ENCODE measurements around the gene GALNT14. TPM values are rescaled to one million over a fixed set of nuclear protein-coding genes. Genes with fewer than 3 reads are reported as not detected.

Gene GALNT14
- total RNA-seq, 1 donor from 2014 or later, result 0.48 TPM

- DNase-seq (ENCODE audit: low spot score), result no peak
- intact Hi-C loops (cut with DNase I), result no loop called here
Measured at GRCh38 chr2:30883184-30883583, 255.1 kb downstream of the GALNT14 start.

- no peak for DNase-seq (ENCODE audit: low spot score)
- intact Hi-C loops (cut with DNase I), result no loop called here
Measured at GRCh38 chr2:30880516-30880915, 257.7 kb downstream of the GALNT14 start.

DNA sequence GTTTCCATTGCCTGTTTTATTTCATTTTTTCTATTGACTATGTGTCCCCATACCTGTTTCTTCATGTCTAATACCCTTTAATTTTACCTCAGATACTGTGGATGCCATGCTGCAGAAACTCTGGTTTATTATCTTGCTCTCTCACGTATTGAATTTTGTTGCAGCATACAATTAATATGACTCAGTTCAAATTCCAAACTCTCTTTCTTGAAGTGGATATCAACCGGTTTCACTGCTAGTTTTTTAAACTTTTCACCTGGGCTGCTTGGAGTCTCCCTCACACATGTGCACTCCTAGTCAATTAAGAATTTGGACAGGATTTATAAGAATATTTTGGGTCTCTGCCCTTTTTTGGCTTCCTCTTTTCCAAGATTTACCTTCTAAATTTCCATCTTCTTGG, 260.4 kb downstream of the GALNT14 start:
- DNase-seq (ENCODE audit: low spot score), result no peak
- intact Hi-C loops (cut with DNase I), result no loop called here

DNA sequence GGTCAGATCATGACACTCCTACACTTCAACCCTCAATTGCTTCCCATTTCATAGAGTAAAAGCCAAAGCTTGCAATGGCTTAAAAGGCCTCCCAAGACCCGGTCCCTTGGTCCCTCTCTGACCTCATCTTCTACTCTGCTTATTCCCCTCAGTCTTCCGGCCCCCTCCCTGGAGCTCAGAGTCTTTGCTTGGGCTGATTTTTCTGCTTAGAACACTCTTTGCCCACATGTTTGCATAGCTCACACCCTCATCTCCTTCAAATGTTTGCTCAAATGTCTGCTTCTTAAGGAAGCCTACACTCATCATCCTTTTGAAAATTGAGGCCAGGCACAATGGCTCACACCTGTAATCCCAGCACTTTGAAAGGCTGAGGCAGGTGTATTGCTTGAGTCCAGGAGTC, 265.4 kb downstream of the GALNT14 start:
- DNase-seq (ENCODE audit: low spot score), result no peak
- intact Hi-C loops (cut with DNase I), result no loop called here

GRCh38 chr2:30871980-30872789, 266.1 kb downstream of the GALNT14 start:
- DNase-seq (ENCODE audit: low spot score), result no peak
- intact Hi-C loops (cut with DNase I), result no loop called here

DNA sequence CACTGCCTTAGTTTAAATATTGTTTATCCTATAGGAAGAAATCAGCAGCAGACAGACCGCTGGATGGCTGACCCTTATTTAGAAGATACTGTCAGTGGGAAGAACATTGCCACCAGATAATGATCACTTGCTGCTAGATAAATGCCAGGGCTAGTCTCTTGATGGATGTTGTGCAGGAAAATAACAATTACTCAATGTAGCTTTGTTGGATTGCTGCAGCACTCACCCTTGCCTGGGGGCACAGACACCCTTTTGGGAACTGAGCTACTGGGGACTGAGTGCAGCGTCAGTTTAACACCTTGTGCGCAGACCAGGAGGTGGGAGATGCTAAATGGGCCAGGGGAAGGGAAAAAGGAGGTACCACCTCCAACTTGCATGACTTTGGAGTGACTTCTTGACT, 266.8 kb downstream of the GALNT14 start:
- no peak for DNase-seq (ENCODE audit: low spot score)
- intact Hi-C loops (cut with DNase I), result no loop called here

DNA sequence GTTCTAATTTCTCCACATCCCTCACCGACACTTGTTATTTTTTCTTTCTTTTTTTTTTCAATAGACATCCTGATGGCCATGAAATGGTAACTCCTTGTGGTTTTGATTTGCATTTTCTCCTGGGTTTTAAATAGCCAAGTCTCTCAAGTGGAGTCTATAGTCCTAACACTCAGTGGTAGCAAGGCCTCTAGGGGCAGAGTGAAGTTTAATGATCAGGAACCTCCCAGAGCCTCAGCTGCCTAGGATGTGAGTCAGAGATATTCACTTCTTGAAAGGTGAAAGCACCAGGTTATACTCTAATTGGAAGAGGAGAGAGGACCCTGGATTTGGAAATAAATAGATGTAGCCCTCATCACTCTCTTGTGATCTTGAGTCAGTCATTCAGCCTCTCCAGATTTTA, 268.3 kb downstream of the GALNT14 start:
- intact Hi-C loops (cut with DNase I), result no loop called here
- no peak for DNase-seq (ENCODE audit: low spot score)

DNA sequence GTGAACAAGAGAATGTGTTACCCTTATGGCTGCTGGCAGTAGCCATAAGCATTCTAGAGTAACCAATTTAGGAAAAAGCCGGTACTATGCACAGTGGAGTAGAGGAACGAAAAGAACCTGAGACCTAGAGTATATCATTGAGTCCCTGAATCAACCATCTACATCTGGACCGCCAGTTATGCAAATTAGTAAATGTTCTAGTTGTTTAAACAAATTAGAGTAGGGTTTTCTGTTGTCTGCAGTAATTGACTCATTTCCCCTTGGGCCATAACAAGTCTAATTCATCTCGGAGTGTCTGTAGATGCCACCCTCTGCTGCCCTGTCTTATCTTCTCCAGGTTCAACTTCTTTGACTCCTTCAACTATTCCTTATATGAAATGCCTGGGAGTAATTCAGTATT, 270.9 kb downstream of the GALNT14 start:
- no peak for DNase-seq (ENCODE audit: low spot score)
- intact Hi-C loops (cut with DNase I), result no loop called here

DNA sequence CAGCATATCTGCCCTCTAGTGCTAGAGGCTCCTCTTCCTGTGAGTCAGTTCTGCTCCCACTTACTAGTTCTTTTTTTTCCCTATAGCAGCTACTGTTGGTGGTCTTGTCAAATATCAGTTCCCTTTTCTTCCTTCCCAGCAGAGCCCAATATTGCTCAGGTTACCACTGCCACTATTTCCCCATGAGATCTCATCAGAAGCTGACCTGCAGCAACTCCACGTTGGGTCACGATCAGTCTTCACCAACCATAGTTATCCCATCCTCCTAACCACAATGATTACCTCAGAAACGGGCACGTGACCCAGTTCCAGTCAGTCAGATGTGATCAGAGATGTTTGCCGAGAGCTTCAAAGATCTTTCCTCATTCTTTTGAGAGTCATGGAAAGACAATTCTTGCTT, 271.3 kb downstream of the GALNT14 start:
- no peak for DNase-seq (ENCODE audit: low spot score)
- intact Hi-C loops (cut with DNase I), result no loop called here

DNA sequence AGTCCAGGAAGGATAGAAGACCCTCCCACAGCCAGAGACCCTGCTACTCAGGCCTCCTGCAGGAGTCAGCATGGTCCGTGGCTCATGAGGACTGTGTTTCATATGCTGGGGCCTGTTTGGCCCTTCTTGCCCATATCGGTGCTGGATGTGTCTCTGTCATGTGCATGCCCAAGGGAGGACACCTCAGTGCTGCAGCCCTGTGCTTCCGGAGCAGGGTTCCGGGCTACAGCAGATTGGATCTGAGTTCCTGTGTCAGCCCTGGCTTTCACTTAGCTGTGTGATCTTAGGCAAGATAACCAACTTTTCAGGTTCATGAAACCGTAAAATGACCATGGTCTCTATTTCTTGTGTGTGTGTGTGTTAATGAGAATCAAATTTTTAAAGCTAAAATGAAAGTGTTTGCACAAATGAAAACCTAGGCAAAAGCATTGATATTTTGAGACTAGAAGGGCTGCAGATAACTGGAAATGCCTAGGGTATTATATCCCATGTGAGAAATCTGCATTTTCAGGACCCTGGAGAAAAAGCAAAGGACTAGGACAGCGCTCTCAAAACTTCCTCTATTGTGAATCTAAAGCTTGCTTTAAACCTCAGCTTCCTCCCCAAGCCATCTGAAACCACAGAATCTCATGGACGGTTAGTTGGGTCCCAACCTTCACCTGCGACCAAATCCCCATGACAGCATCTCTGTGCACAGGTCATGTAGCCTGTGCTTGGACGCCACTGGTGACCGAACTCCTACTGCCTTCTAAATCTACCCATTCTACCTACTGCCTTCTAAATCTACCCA, 272.2 kb downstream of the GALNT14 start:
- no peak for DNase-seq (ENCODE audit: low spot score)
- intact Hi-C loops (cut with DNase I), result no loop called here

DNA sequence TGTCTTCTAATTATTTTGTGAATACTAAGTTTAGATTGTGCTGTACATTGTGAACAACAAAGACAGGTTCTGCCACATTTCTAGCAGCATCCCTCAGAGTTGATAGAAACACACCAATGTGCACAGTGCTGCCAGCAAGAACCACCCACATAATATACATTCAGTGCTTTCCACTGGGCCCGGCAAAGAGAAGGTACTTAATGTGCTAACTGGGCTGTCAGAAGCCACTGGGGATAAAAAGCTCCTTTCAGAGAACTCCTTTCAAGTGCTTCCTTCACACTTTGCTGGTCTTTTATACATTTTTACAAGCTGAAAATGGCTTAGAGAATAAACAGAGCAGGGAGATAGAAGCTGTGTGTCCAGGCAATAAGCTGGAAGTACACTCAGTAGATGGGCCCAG, 273.0 kb downstream of the GALNT14 start:
- intact Hi-C loops (cut with DNase I), result no loop called here
- no peak for DNase-seq (ENCODE audit: low spot score)

DNA sequence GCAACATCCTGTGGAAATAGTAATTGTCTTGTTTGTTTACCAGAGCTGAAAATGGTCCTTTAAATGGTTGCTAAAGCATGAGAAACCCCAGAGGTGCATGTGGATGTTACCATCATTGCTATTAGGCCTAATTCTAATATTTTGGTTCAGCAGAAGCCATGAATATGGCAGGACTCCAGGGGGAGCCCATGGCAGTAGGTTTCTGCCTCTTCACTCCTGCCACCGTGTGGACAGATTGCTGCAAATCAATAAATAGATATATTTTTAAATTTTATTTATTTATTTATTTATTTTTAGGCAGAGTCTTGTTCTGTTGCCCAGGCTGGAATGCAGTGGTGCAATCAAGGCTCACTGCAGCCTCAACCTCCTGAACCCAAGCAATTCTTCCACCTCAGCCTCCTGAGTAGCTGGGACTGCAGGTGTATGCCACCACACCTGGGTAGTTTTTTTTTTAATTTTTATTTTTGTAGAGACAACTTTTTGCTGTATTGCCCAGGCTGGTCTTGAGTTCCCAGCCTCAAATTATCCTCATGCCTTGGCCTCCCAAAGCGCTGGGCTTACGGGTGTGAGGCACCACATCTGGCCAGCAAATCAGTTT, 276.1 kb downstream of the GALNT14 start:
- no peak for DNase-seq (ENCODE audit: low spot score)
- intact Hi-C loops (cut with DNase I), result loop anchor here (2.0 to 5.0 kb wide), 2 partner anchors 150 to 471 kb away; no protein-coding TSS in a partner anchor

DNA sequence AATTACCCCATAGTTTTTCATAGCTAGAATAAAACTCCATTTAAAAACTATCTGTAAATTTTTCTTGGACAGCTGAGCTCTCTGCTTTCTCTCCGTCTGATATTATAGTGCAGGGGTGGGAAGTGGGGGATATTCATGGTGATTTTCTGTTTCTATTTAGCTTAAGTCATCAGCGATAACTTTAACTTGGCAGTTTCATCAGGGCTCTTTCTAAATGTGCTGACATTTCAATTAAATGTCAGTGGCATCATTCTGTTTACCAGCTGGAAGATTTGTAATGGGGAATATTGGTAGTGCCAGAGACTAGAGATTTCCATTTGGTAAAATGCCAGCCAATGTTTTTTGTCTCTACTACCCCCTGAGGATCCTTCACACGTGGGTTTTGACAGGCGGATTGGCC, 277.5 kb downstream of the GALNT14 start:
- no peak for DNase-seq (ENCODE audit: low spot score)
- intact Hi-C loops (cut with DNase I), result loop anchor here (5.0 kb wide), 1 partner anchor 148 kb away; no protein-coding TSS in a partner anchor

Other genes with a start within 250 kb of the GALNT14 start
- 0.16 TPM for gene CAPN14, start 79.1 kb upstream of the GALNT14 start, total RNA-seq
- 26.6 TPM for gene EHD3, start 95.7 kb upstream of the GALNT14 start, total RNA-seq